Vagina (tissue), 2 donors: ENCODE data around the gene ZNF385A. TPM values are rescaled to one million over a fixed set of nuclear protein-coding genes. Genes with fewer than 3 reads are reported as not detected.
A peak's percentile ranks its signal among the peaks of the same experiment; 100 is the strongest.

Source experiments
- microRNA counts, 2 donors: library from miRNA; unstranded; fragments of <30 nt; microRNA quantifications; one replicate each; lab custom pipeline; 2016 to 2017
- microRNA-seq: library from miRNA; unstranded; fragments of <30 nt; microRNA quantifications from one replicate; pipeline ENCODE4, GENCODE V29; 2017; ENCODE audit warnings: borderline number of aligned reads, borderline replicate concordance
- small RNA-seq: library from RNA; depleted of rRNA; stranded (forward); fragments of <200 nt; gene quantifications from one replicate; pipeline ENCODE3, GENCODE V24; 2016
- total RNA-seq: library from RNA; depleted of rRNA; stranded (reverse); fragments of >200 nt; gene quantifications from one replicate; pipeline ENCODE4 v1.2.3, GENCODE V29; 2016

ZNF385A gene
- total RNA-seq, 1 donor from 2014 or later: 38.8 TPM

MicroRNAs within 50 kb of the gene (microRNA counts, 767-probe panel; counts per million panel counts)
- 5,178 to 5,609 counts per million in 2 donors for microRNA hsa-miR-148b-3p (lab: Ali Mortazavi, UCI)

Small RNA genes lying within 50 kb of the gene (microRNA-seq; reads per million reads assigned to microRNA genes)
- gene MIR148B: 136 reads per million, percentile 57 among the genes with 10 or more reads in this experiment

Small RNA genes lying within 50 kb of the gene (small RNA-seq; reads per million reads assigned to genes)
- 25.4 reads per million, percentile 95 among the genes with 10 or more reads in this experiment for gene MIR148B
- gene RN7SL744P: not detected

Other genes starting within 250 kb of the ZNF385A start
- gene SMUG1, start 195.7 kb downstream of the ZNF385A start, total RNA-seq: 16.5 TPM
- 21.6 TPM for gene CBX5, start 104.6 kb downstream of the ZNF385A start, total RNA-seq
- gene HNRNPA1, start 104.0 kb downstream of the ZNF385A start, total RNA-seq: 521 TPM
- not detected for gene NFE2, start 83.7 kb downstream of the ZNF385A start, total RNA-seq
- 47.6 TPM for gene COPZ1, start 59.6 kb downstream of the ZNF385A start, total RNA-seq
- not detected for gene GPR84, start 20.2 kb downstream of the ZNF385A start, total RNA-seq
- gene ITGA5, start 34.5 kb upstream of the ZNF385A start, total RNA-seq: 95.0 TPM
- gene GTSF1, start 88.9 kb upstream of the ZNF385A start, total RNA-seq: 2.7 TPM
- gene NCKAP1L, start 113.0 kb upstream of the ZNF385A start, total RNA-seq: 10.8 TPM
- 9.6 TPM for gene PDE1B, start 164.9 kb upstream of the ZNF385A start, total RNA-seq
- gene PPP1R1A, start 203.9 kb upstream of the ZNF385A start, total RNA-seq: 10.8 TPM